GM12874 (cell line): ENCODE measurements around the gene TOR4A.
A peak's percentile ranks its signal among the peaks of the same experiment; 100 is the strongest.

ENCODE experiments used
- TF ChIP-seq, protein P1 (sequence below): IDR thresholded peaks from 2 replicates; pipeline ENCODE4 v1.5.1; 2011; ENCODE audit warnings: low read depth, mild to moderate bottlenecking, control low read depth, low read length, moderate library complexity; ENCODE audit not compliant: insufficient read depth

TOR4A gene

DNA sequence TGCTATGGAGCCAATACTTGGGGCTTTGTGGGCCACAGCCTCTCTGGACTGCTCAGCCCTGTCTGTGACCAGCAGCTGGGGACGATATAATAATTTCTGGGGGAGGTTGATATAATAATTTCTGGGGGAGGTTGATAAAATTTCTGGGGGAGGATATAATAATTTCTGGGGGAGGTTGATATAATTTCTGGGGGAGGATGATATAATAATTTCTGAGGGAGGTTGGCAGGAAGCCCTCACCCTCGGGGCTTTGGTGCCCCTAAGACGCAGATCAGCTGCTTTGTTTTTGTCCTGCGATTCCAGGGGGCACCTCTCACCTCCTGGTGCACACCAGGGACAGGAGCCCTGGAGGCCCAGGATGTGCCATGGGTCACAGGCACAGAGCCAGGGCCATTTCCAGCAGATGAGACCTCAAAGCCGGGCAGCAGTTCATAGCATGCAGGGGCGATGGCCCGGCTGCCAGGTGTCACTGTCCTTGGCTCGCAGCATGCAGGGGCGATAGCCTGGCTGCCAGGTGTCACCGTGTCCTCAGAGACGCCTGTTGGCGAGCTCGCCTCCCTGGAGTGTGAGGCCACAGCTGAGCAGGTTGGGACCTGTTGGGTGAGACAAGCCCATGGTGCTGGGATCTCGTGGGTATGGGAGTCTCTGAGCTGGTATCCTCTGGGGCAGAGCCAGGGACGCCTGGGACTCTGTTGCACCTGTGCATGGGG lies 3.8 kb upstream of the TOR4A start:
- TF ChIP-seq, protein P1, sequence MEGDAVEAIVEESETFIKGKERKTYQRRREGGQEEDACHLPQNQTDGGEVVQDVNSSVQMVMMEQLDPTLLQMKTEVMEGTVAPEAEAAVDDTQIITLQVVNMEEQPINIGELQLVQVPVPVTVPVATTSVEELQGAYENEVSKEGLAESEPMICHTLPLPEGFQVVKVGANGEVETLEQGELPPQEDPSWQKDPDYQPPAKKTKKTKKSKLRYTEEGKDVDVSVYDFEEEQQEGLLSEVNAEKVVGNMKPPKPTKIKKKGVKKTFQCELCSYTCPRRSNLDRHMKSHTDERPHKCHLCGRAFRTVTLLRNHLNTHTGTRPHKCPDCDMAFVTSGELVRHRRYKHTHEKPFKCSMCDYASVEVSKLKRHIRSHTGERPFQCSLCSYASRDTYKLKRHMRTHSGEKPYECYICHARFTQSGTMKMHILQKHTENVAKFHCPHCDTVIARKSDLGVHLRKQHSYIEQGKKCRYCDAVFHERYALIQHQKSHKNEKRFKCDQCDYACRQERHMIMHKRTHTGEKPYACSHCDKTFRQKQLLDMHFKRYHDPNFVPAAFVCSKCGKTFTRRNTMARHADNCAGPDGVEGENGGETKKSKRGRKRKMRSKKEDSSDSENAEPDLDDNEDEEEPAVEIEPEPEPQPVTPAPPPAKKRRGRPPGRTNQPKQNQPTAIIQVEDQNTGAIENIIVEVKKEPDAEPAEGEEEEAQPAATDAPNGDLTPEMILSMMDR: no peak

DNA sequence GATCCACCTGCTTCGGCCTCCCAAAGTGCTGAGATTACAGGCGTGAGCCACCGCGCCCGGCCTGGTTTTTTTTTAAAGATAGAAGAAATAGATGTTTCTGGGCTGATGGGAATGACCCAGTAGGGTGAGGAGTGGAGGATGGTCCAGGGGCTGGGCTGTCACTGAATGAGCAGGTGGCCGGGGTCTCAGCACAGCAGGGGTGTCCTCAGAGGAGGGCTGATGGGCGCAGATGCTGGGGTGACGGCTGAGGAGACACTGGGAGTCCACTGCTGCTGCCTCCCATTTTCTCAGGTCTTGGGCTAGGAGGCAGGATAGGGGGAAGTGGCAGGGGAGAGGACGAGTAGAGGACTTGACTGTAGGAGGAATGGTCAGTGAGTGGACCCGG lies 2.3 kb upstream of the TOR4A start:
- TF ChIP-seq, protein P1: no peak

DNA sequence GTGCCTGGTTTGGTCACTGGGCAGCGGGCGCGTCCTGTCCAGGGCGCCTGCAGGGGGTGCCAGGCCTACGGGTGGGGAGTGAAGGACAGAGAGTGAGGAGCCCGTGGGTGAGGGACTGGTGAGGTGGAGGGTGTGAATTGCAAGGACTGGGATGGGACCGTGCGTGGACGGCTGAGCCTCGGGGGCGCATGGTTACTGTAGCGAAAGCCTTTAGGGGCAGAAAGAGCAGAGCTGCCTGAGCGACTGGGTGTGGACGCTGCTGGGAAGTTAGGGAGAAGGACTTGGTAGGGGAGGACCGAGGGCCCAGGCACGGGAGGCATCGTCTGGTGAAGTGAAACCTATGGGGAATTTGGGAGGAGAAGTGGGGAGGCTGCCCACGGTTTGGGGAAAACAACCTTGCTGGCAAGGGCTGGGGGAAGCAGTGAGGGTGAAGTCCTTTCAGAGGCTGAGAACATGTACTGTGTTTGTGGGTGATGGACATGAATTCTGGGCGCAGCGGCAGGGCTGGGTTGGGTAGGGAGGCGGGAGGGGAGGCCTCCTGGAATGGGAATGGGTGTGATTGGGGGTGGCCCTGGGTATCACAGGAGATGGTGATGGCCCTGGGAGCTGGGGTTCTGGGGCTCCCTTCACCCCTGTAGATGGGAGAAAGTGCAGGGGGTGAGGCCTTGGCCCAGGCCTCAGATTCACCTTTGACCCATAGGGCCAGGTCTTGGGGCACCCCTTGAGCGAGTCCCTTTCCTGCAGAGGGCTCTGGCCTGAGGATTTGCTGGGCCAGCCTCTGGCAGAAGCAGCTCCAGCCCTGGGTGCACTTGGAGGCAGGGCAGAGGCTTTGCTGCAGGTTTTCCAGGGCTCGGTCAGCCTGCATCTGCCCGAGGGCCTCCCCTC lies 1.7 kb upstream of the TOR4A start:
- TF ChIP-seq, protein P1: 0 out of 2 replicates have a peak, but pooled peaks have one; percentile 2

DNA sequence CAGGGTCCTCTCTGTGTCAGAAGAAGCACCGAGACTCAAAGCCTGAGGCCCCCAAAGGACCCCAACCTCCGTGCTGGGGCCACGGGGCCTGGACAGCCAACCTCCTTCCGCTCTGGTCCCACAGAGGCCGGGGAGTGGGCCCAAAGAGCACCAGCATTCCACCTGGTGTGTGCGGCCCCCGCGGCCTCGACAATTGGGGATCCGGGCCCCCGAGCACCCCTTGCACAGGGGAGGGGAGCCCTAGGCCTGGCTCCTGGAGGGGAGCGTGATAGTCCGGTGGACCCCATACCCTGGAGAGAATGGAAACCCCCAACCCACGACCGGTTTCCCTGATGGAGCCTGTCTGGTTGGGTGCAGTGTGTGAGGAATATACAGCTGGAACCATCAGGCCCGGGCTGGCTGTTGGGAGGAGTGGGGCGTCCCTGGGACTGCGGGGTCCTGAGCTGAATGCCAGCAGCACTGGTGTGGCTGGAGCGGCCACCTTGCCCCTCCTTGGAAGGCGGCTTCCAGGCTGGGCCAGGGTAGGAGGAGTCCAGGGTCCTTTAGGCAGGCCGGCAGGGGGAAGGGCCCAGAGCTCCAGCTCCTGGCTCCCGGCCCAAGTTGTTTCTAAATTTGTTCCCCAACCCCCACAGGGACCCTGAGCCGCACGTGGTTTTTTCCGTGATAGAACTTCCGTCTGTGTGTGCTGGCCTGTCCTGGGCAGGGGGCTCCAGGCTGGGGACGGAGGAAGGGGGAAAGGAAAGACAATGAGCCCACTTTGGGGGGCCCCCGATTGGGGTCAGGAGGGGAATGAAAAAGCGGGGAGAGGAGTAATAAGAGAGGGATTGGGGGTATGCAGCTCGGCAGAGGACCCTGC lies 825 bp upstream of the TOR4A start:
- TF ChIP-seq, protein P1: no peak

DNA sequence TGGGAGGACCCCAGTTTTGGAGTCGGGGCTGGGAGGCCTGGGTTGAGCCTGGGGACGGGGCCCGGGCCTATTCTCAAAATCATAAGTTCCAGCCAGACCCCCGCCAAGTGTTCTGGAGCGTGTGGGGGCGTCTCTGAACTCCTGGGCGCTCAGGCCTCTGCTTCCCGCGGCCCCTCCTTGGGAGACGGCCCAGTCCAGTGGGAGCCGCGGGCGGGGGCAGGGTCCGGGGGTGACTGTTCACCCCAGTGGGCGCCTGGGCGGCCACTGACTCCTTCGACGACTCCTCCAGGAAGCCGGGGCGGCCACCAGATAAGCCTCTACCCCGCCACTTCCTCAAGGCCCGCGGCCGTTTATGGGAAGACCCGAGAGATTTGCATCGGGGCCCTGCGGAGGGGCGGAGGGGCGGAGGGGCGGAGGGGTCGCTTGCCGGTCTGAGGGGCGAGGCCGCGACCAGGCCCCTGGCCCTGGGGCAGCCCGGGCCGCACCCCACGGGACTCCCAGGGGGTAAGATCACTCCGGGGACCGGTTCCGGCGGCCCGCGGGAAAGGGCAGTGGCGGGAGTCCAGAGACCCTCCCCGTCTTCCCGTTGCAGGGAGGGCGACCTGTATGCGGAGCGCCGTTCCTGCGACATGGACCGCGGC lies 655 bp downstream of the TOR4A start:
- TF ChIP-seq, protein P1: no peak

DNA sequence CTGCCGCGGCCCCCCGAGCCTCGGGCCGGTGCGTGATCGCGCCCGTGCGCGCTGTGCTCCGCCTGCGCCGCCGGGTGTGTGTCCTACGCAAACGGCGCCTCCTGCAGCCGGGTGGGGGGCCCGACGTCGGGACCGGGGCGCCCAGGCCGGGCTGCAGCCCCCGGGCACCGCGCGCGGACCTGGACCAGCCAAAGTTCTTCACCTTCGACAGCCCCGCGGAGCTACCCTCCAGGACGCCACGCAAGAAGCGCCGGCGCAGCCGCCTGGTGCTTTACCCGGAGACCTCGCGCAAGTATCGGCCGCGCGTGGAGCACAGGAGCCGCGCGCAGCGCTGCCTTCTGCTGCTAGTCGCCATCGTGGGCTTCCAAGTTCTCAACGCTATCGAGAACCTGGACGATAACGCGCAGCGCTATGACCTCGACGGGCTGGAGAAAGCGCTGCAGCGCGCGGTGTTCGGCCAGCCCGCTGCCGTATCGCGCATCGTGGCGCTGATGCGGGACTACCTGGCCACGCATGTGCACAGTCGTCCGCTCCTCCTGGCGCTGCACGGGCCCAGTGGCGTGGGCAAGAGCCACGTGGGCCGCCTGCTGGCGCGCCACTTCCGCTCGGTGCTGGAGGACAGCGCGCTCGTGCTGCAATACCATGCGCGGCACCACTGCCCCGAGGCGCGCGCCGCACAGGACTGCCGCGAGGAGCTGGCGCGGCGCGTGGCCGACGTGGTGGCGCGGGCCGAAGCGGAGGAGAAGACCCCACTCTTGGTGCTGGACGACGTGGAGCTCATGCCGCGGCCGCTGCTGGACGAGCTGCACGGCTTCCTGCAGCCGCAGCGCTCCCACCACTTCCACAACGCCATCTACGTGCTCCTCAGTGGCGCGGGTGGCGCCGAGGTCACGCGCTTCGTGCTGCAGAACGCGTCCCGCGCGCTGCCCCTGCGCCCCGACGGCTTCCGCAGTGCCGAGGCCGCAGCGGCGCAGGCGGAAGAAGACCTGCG lies 1.5 kb downstream of the TOR4A start:
- TF ChIP-seq, protein P1: no peak
